ENCODE results near the gene FXYD4. TPM values are rescaled to one million over a fixed set of nuclear protein-coding genes. Genes with fewer than 3 reads are reported as not detected.
A peak's percentile ranks its signal among the peaks of the same experiment; 100 is the strongest.

Gene FXYD4
- total and polyA plus RNA-seq, 4 experiments from 2014 or later: not detected

GRCh38 chr10:43396928-43397624 is 25.6 kb downstream of the FXYD4 start:
- intact Hi-C loops (cut with micrococcal nuclease): loop anchor here (1.0 to 2.0 kb wide), 5 partner anchors 10 to 40 kb away; partner anchors contain the start of gene ZNF487
- Mint-ChIP-seq H3K36me3 (peaks cover 33 to 54% of the 10 kb centered on the region in 2 donors), H3K9me3 (no peaks in the 10 kb centered on the region)

GRCh38 chr10:43398939-43399319 is 27.5 kb downstream of the FXYD4 start:
- Histone ChIP-seq H3K27me3 (ENCODE audit: insufficient read depth, low read length) (no peaks in the 10 kb centered on the region), H3K36me3 (ENCODE audit: insufficient read depth, low read length) (peaks cover 7% of the 10 kb centered on the region), H3K4me3 (ENCODE audit: low read length in 2 of 2) (peak overlapping the region in 1 of 2 donors; percentile 22), H3K9me3 (ENCODE audit: control insufficient read depth in 1 of 2, low read length in 2 of 2) (no peaks in the 10 kb centered on the region), H3K27ac (ENCODE audit: low read depth, low read length) (peak overlapping the region; percentile 100), H3K4me1 (ENCODE audit: insufficient read depth, low read length) (peaks cover 83% of the 10 kb centered on the region)
- Mint-ChIP-seq H3K4me1 (peaks cover 61 to 96% (median 75%) of the 10 kb centered on the region in 4 donors), H3K9me3 (peaks cover 0 to 2% (median 0%) of the 10 kb centered on the region in 8 donors), H3K36me3 (peaks cover 25 to 51% of the 10 kb centered on the region in 2 donors), H3K27ac (peak overlapping the region; percentile 93 to 99 (median 98)), H3K4me3 (peak overlapping the region in 7 of 8 donors; percentile 79 to 100 (median 96)), H3K27me3 (no peaks in the 10 kb centered on the region)
- POLR2A ChIA-PET (ENCODE audit: partially characterized antibody): interaction anchor here (1.0 to 13.4 kb wide), 4 partner anchors 10 to 38 kb away, joined by 3 to 250 read pairs (median 14); partner anchors contain the start of genes HNRNPF and ZNF487
- intact Hi-C loops (cut with micrococcal nuclease): no loop called here
- DNase-seq: no peak
- CTCF ChIA-PET (ENCODE audit: partially characterized antibody): interaction anchor here (0.9 to 1.3 kb wide), 2 partner anchors 9 to 35 kb away, joined by 3 to 6 read pairs; no protein-coding TSS in a partner anchor

More at GRCh38 chr10:43396928-43397624, 25.6 kb downstream of the FXYD4 start:
- Mint-ChIP-seq H3K4me3 (peak overlapping the region; percentile 79 to 100 (median 96)), H3K27ac (peak overlapping the region; percentile 93 to 99 (median 98)), H3K27me3 (no peaks in the 10 kb centered on the region), H3K4me1 (peaks cover 62 to 95% (median 73%) of the 10 kb centered on the region in 4 donors)
- POLR2A ChIA-PET (ENCODE audit: partially characterized antibody): interaction anchor here (0.6 to 13.4 kb wide), 16 partner anchors 12 to 258 kb away, joined by 3 to 250 read pairs (median 7); partner anchors contain the start of genes CSGALNACT2, HNRNPF and ZNF487
- Histone ChIP-seq H3K36me3 (ENCODE audit: insufficient read depth, low read length) (peaks cover 24% of the 10 kb centered on the region), H3K9me3 (ENCODE audit: control insufficient read depth in 1 of 2, low read length in 2 of 2) (no peaks in the 10 kb centered on the region), H3K4me3 (ENCODE audit: low read length in 2 of 2) (peak overlapping the region; percentile 10 to 67), H3K27me3 (ENCODE audit: insufficient read depth, low read length) (no peaks in the 10 kb centered on the region), H3K4me1 (ENCODE audit: insufficient read depth, low read length) (peaks cover 81% of the 10 kb centered on the region), H3K27ac (ENCODE audit: low read depth, low read length) (peak overlapping the region; percentile 100)
- peak; percentile 67 to 82 (median 75) for DNase-seq
- CTCF ChIA-PET (ENCODE audit: partially characterized antibody): interaction anchor here (1.4 kb wide), 1 partner anchor 46 kb away, joined by 4 read pairs; no protein-coding TSS in a partner anchor

DNA sequence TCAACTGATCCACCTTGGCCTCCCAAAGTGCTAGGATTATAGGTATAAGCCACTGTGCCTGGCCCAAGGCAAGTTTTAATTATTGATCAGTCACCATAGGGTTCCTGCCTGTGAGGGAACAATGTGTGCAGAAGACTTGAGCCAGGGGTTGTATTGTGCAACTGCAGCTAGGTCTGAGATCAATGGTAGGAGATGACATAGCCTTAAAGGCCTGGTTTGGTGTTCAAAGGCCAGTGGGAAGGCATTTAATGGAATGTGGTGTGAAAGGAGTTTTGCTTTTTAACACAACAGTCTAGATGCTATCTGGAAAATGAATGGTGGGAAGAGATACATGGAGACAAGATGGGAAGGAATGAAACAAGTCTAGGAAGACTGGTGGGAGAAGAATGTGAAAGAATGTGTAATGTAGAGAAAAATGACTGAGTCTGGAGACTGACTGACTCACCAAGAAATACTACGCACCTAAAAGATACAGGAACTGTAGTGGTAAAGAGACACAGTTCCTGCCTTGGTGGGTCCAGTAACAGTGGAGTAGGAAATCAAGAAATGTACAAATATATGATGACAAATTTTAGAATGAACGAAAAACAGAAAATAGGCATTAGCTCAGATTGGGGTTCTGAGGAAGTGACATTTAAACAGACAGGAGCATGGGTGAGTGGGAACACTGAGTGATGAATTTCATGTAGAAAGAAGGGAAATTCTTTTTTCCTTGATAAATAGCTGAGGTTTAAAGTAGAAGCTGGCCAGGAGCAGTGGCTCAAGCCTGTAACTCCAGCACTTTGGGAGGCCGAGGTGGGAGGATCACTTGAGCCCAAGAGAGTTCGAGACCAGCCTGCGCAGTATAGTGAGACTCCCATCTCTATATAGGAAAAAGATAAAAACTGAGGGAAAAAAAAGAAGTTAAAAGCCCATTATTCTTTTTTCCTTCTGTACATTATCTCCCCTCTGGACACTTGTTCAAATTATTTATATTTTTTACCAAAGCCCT is 28.2 kb downstream of the FXYD4 start:
- no peaks in the 10 kb centered on the region for H3K27me3 Mint-ChIP-seq
- peaks cover 0 to 2% (median 0%) of the 10 kb centered on the region in 8 donors for H3K9me3 Mint-ChIP-seq
- peak overlapping the region; percentile 100 for H3K27ac ChIP-seq (ENCODE audit: low read depth, low read length)
- peaks cover 83% of the 10 kb centered on the region for H3K4me1 ChIP-seq (ENCODE audit: insufficient read depth, low read length)
- H3K36me3 Mint-ChIP-seq: peaks cover 26 to 48% of the 10 kb centered on the region in 2 donors
- peaks cover under 1% of the 10 kb centered on the region for H3K36me3 ChIP-seq (ENCODE audit: insufficient read depth, low read length)
- CTCF ChIA-PET (ENCODE audit: partially characterized antibody): interaction anchor here (0.9 to 1.1 kb wide), 2 partner anchors 36 to 45 kb away, joined by 3 read pairs; no protein-coding TSS in a partner anchor
- POLR2A ChIA-PET (ENCODE audit: partially characterized antibody): interaction anchor here (0.9 to 13.4 kb wide), 8 partner anchors 9 to 262 kb away, joined by 3 to 250 read pairs (median 4); partner anchors contain the start of genes CSGALNACT2, HNRNPF and ZNF487
- peak overlapping the region in 1 of 2 donors; percentile 6 for H3K4me3 ChIP-seq (ENCODE audit: low read length in 2 of 2)
- intact Hi-C loops (cut with micrococcal nuclease): no loop called here
- H3K27ac Mint-ChIP-seq: peak overlapping the region; percentile 82 to 99 (median 95)
- H3K4me1 Mint-ChIP-seq: peaks cover 60 to 96% (median 75%) of the 10 kb centered on the region in 4 donors
- peak overlapping the region; percentile 70 to 100 (median 94) for H3K4me3 Mint-ChIP-seq
- no peaks in the 10 kb centered on the region for H3K27me3 ChIP-seq (ENCODE audit: insufficient read depth, low read length)
- no peaks in the 10 kb centered on the region for H3K9me3 ChIP-seq (ENCODE audit: control insufficient read depth in 1 of 2, low read length in 2 of 2)
- peak in 2 of 5 donors; percentile 31 to 72 for DNase-seq

DNA sequence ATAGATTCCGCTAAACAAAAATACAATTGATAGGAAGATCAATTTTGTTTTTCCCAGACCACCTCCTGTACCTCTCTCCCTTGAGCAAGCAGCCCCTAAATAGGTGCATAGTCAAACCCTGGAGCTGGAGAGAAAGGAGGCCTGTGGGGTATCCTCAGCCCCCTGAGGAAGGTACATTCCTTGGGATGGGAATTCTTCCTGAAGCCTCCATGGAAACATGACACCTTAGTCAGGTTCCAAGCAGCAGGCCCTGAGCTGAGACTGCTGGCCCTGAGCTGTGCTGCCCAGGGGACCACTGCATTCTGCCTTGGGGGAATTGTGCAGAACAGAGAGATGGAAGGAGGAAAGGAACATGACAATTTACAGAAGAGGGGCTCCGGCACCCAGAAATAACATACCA is 30.2 kb downstream of the FXYD4 start:
- ChIA-PET CTCF (ENCODE audit: partially characterized antibody) (interaction anchor here (1.4 kb wide), 1 partner anchor 102 kb away, joined by 3 read pairs; no protein-coding TSS in a partner anchor), POLR2A (ENCODE audit: partially characterized antibody) (interaction anchor here (1.1 to 13.4 kb wide), 3 partner anchors 7 to 263 kb away, joined by 4 to 250 read pairs (median 16); partner anchors contain the start of genes CSGALNACT2, HNRNPF and ZNF487)
- Mint-ChIP-seq H3K4me3 (peak overlapping the region in 7 of 8 donors; percentile 85 to 100 (median 93)), H3K4me1 (peaks cover 54 to 80% (median 64%) of the 10 kb centered on the region in 4 donors), H3K36me3 (peaks cover 23 to 36% of the 10 kb centered on the region in 2 donors), H3K27ac (peak overlapping the region; percentile 20 to 96 (median 94)), H3K9me3 (peaks cover 0 to 2% (median 0%) of the 10 kb centered on the region in 8 donors), H3K27me3 (no peaks in the 10 kb centered on the region)
- Histone ChIP-seq H3K4me1 (ENCODE audit: insufficient read depth, low read length) (peaks cover 82% of the 10 kb centered on the region), H3K27ac (ENCODE audit: low read depth, low read length) (peak overlapping the region; percentile 100), H3K27me3 (ENCODE audit: insufficient read depth, low read length) (no peaks in the 10 kb centered on the region), H3K9me3 (ENCODE audit: control insufficient read depth in 1 of 2, low read length in 2 of 2) (no peaks in the 10 kb centered on the region), H3K4me3 (ENCODE audit: low read length in 2 of 2) (no peak overlapping the region), H3K36me3 (ENCODE audit: insufficient read depth, low read length) (no peaks in the 10 kb centered on the region)
- intact Hi-C loops (cut with micrococcal nuclease): no loop called here
- no peak for DNase-seq

- no peaks in the 10 kb centered on the region for H3K36me3 ChIP-seq (ENCODE audit: insufficient read depth, low read length)
- DNase-seq: no peak
- no peaks in the 10 kb centered on the region for H3K27me3 ChIP-seq (ENCODE audit: insufficient read depth, low read length)
- peak overlapping the region; percentile 85 to 100 (median 94) for H3K4me3 Mint-ChIP-seq
- H3K36me3 Mint-ChIP-seq: peaks cover 23 to 35% of the 10 kb centered on the region in 2 donors
- H3K9me3 Mint-ChIP-seq: peaks cover 0 to 2% (median 0%) of the 10 kb centered on the region in 8 donors
- peak overlapping the region in 1 of 2 donors; percentile 30 for H3K4me3 ChIP-seq (ENCODE audit: low read length in 2 of 2)
- H3K27me3 Mint-ChIP-seq: no peaks in the 10 kb centered on the region
- H3K4me1 ChIP-seq (ENCODE audit: insufficient read depth, low read length): peaks cover 82% of the 10 kb centered on the region
- peaks cover 54 to 77% (median 64%) of the 10 kb centered on the region in 4 donors for H3K4me1 Mint-ChIP-seq
- H3K27ac ChIP-seq (ENCODE audit: low read depth, low read length): peak overlapping the region; percentile 100
- ChIA-PET CTCF (ENCODE audit: partially characterized antibody) (no interaction called here), POLR2A (ENCODE audit: partially characterized antibody) (interaction anchor here (3.7 kb wide), 1 partner anchor 35 kb away, joined by 16 read pairs; the partner anchor contains the start of gene ZNF487)
- peak overlapping the region; percentile 63 to 96 (median 94) for H3K27ac Mint-ChIP-seq
- H3K9me3 ChIP-seq (ENCODE audit: control insufficient read depth in 1 of 2, low read length in 2 of 2): no peaks in the 10 kb centered on the region
- intact Hi-C loops (cut with micrococcal nuclease): no loop called here
Measured at GRCh38 chr10:43402176-43402575, 30.7 kb downstream of the FXYD4 start.

GRCh38 chr10:43402880-43403452 is 31.5 kb downstream of the FXYD4 start:
- Histone ChIP-seq H3K4me3 (ENCODE audit: low read length in 2 of 2) (peak overlapping the region in 1 of 2 donors; percentile 2), H3K27me3 (ENCODE audit: insufficient read depth, low read length) (no peaks in the 10 kb centered on the region), H3K9me3 (ENCODE audit: control insufficient read depth in 1 of 2, low read length in 2 of 2) (no peaks in the 10 kb centered on the region), H3K36me3 (ENCODE audit: insufficient read depth, low read length) (no peaks in the 10 kb centered on the region), H3K4me1 (ENCODE audit: insufficient read depth, low read length) (peaks cover 78% of the 10 kb centered on the region), H3K27ac (ENCODE audit: low read depth, low read length) (peak overlapping the region; percentile 100)
- H3K27me3 Mint-ChIP-seq: no peaks in the 10 kb centered on the region
- H3K4me3 Mint-ChIP-seq: peak overlapping the region; percentile 85 to 100 (median 94)
- peaks cover 47 to 75% (median 60%) of the 10 kb centered on the region in 4 donors for H3K4me1 Mint-ChIP-seq
- ChIA-PET CTCF (ENCODE audit: partially characterized antibody) (interaction anchor here (1.2 to 1.8 kb wide), 2 partner anchors 33 to 40 kb away, joined by 5 read pairs; partner anchors contain the start of gene ZNF487), POLR2A (ENCODE audit: partially characterized antibody) (interaction anchor here (0.8 to 11.9 kb wide), 6 partner anchors 8 to 110 kb away, joined by 4 to 250 read pairs (median 7); partner anchors contain the start of gene ZNF487)
- peak overlapping the region; percentile 71 to 98 (median 95) for H3K27ac Mint-ChIP-seq
- peaks cover 0 to 2% (median 0%) of the 10 kb centered on the region in 8 donors for H3K9me3 Mint-ChIP-seq
- intact Hi-C loops (cut with micrococcal nuclease): no loop called here
- peaks cover 23 to 40% of the 10 kb centered on the region in 2 donors for H3K36me3 Mint-ChIP-seq
- DNase-seq: no peak

All from CD4-positive, alpha-beta memory T cell (primary cell).